HepG2 (cell line): Measurements from ENCODE around the gene IRGM. TPM values are rescaled to one million over a fixed set of nuclear protein-coding genes. Genes with fewer than 3 reads are reported as not detected.

Experiments
- FOXO4 ChIP-seq: sonication (generic); formaldehyde crosslinking; conservative IDR thresholded peaks from 2 replicates; pipeline ENCODE4 v1.8.1; 2023; ENCODE audit warnings: missing genetic modification reagents
- GPN1 ChIP-seq: sonication (generic); formaldehyde crosslinking; IDR thresholded peaks from 2 replicates; pipeline ENCODE4 v1.5.1; 2020; ENCODE audit warnings: missing genetic modification reagents, borderline replicate concordance
- HBP1 ChIP-seq: IDR thresholded peaks from 2 replicates; pipeline ENCODE4 v1.6.1; 2016; ENCODE audit warnings: low read depth, control low read depth
- HNF4A ChIP-seq: sonication (generic); formaldehyde crosslinking; IDR thresholded peaks from 2 replicates; pipeline ENCODE4 v1.4.0; 2020; ENCODE audit warnings: missing genetic modification reagents
- KLF12 ChIP-seq: sonication (generic); formaldehyde crosslinking; IDR thresholded peaks from 2 replicates; pipeline ENCODE4 v1.4.0; 2020; ENCODE audit warnings: missing genetic modification reagents, borderline replicate concordance
- MZF1 ChIP-seq: sonication (generic); formaldehyde crosslinking; IDR thresholded peaks from 2 replicates; pipeline ENCODE4 v1.8.1; 2023; ENCODE audit warnings: mild to moderate bottlenecking, missing genetic modification reagents, borderline replicate concordance
- POGK ChIP-seq: sonication (generic); formaldehyde crosslinking; conservative IDR thresholded peaks from 2 replicates; pipeline ENCODE4 v1.8.0; 2022; ENCODE audit warnings: mild to moderate bottlenecking, moderate library complexity, missing genetic modification reagents
- TEAD3 ChIP-seq: optimal IDR thresholded peaks from 2 replicates; pipeline ENCODE3; 2016; ENCODE audit warnings: borderline replicate concordance
- TFDP1 ChIP-seq: IDR thresholded peaks from 2 replicates; pipeline ENCODE4 v1.6.1; 2016; ENCODE audit warnings: missing compliant biosample characterization, missing genetic modification reagents, borderline replicate concordance
- THYN1 ChIP-seq: sonication (generic); formaldehyde crosslinking; IDR thresholded peaks from 2 replicates; pipeline ENCODE4 v1.8.1; 2023; ENCODE audit warnings: low read depth, mild to moderate bottlenecking, moderate library complexity, missing genetic modification reagents, borderline replicate concordance
- ZBTB3 ChIP-seq: sonication (generic); formaldehyde crosslinking; IDR thresholded peaks from 2 replicates; pipeline ENCODE4 v1.4.0; 2020; ENCODE audit warnings: low read depth, mild to moderate bottlenecking, moderate library complexity, missing genetic modification reagents, borderline replicate concordance
- ZFAT ChIP-seq: sonication (generic); formaldehyde crosslinking; conservative IDR thresholded peaks from 2 replicates; pipeline ENCODE4 v1.8.1; 2023; ENCODE audit warnings: missing genetic modification reagents, inconsistent platforms
- ZMYM3 ChIP-seq: sonication (generic); formaldehyde crosslinking; IDR thresholded peaks from 2 replicates; pipeline ENCODE4 v1.5.1; 2020; ENCODE audit warnings: mild to moderate bottlenecking, missing genetic modification reagents
- ZNF225 ChIP-seq: sonication (generic); formaldehyde crosslinking; IDR thresholded peaks from 2 replicates; pipeline ENCODE4 v1.4.0; 2020; ENCODE audit warnings: mild to moderate bottlenecking, missing genetic modification reagents
- ZNF292 ChIP-seq: sonication (generic); formaldehyde crosslinking; IDR thresholded peaks from 2 replicates; pipeline ENCODE4 v1.8.1; 2022; ENCODE audit warnings: mild to moderate bottlenecking, low read depth, missing genetic modification reagents, borderline replicate concordance
- ZNF577 ChIP-seq: sonication (generic); formaldehyde crosslinking; IDR thresholded peaks from 2 replicates; pipeline ENCODE4 v1.4.0; 2020; ENCODE audit warnings: mild to moderate bottlenecking, low read depth, missing genetic modification reagents, borderline replicate concordance
- ZNF605 ChIP-seq: sonication (generic); formaldehyde crosslinking; IDR thresholded peaks from 2 replicates; pipeline ENCODE4 v1.8.0; 2022; ENCODE audit warnings: mild to moderate bottlenecking, missing genetic modification reagents
- ZNF709 ChIP-seq: sonication (generic); formaldehyde crosslinking; IDR thresholded peaks from 2 replicates; pipeline ENCODE4 v1.5.0; 2020; ENCODE audit warnings: mild to moderate bottlenecking, missing genetic modification reagents
- ZNF761 ChIP-seq: sonication (generic); formaldehyde crosslinking; conservative IDR thresholded peaks from 2 replicates; pipeline ENCODE4 v1.4.0; 2020; ENCODE audit warnings: mild to moderate bottlenecking, missing genetic modification reagents
- ZUFSP ChIP-seq: sonication (generic); formaldehyde crosslinking; IDR thresholded peaks from 2 replicates; pipeline ENCODE4 v1.9.0; 2021; ENCODE audit warnings: missing genetic modification reagents, mild to moderate bottlenecking, borderline replicate concordance
- ZZZ3 ChIP-seq: sonication (generic); formaldehyde crosslinking; IDR thresholded peaks from 2 replicates; pipeline ENCODE4 v1.4.0; 2020; ENCODE audit warnings: missing genetic modification reagents, mild to moderate bottlenecking, borderline replicate concordance
- polyA plus RNA-seq, 8 experiments: library from polyadenylated mRNA; depleted of rRNA in 3 of 8; stranded (reverse) in 7 of 8; unstranded in 1 of 8; fragments of >200 nt; fragmentation: Illumina TruSeq in 4 of 8; extraction: Trizol in 4 of 8; gene quantifications; 2 replicates each; pipeline versions ENCODE4 v1.2.1 to v1.2.3, GENCODE V29; 2011 to 2016; ENCODE audit warnings: low read depth in 4 of 8, missing spikeins in 1 of 8, mixed read lengths in 1 of 8; ENCODE audit not compliant: insufficient read depth in 1 of 8
- total RNA-seq, 5 experiments: library from RNA; depleted of rRNA; stranded (reverse); fragments of >200 nt; fragmentation: Illumina TruSeq; extraction: Trizol; gene quantifications; 2 replicates each; pipeline ENCODE4 v1.2.3, GENCODE V29; 2016; ENCODE audit warnings: low read depth in 1 of 5

IRGM gene
- total and polyA plus RNA-seq, 2 of the 13 experiments (the other 11 are each of a cell fraction or from before 2014, with no cell fraction given): not detected

- no peak for TF ChIP-seq ZUFSP (CRISPR knock-in tag)
- TF ChIP-seq THYN1 (CRISPR knock-in tag): no peak
- peak; percentile 50 for TF ChIP-seq TEAD3 (CRISPR knock-in tag)
- TF ChIP-seq TFDP1 (CRISPR knock-in tag): no peak
- TF ChIP-seq MZF1 (CRISPR knock-in tag): no peak
- TF ChIP-seq ZNF605 (CRISPR knock-in tag): no peak; the same call in 1 of the 2 replicates
- 0 out of 2 replicates have a peak, but pooled peaks have one; percentile 55 for TF ChIP-seq ZNF761
- TF ChIP-seq ZMYM3 (CRISPR knock-in tag): peak; percentile 64; the same call in 1 of the 2 replicates
- 0 out of 2 replicates have a peak, but pooled peaks have one; percentile 14 for TF ChIP-seq FOXO4 (CRISPR knock-in tag)
- no peak for TF ChIP-seq ZNF709 (CRISPR knock-in tag)
- TF ChIP-seq ZBTB3 (CRISPR knock-in tag): no peak
- TF ChIP-seq GPN1 (CRISPR knock-in tag): no peak
- no peak for TF ChIP-seq KLF12
- TF ChIP-seq ZNF225: no peak
- no peak for TF ChIP-seq ZFAT (CRISPR knock-in tag)
- TF ChIP-seq ZNF577 (CRISPR knock-in tag): no peak
- TF ChIP-seq ZZZ3 (CRISPR knock-in tag): no peak
- TF ChIP-seq HBP1 (CRISPR knock-in tag): 0 out of 2 replicates have a peak, but pooled peaks have one; percentile 83
- peak; percentile 68; the same call in 1 of the 2 replicates for TF ChIP-seq POGK
- no peak for TF ChIP-seq HNF4A (CRISPR knock-in tag)
- 0 out of 2 replicates have a peak, but pooled peaks have one; percentile 48 for TF ChIP-seq ZNF292 (CRISPR knock-in tag)
Measured at GRCh38 chr5:150801117-150801927, 45.0 kb upstream of the IRGM start (continued).
